Liver (tissue), 3 donors: ENCODE data around the gene PRR5L.

Experiments used
- EGR1 ChIP-seq, 2 donors: IDR thresholded peaks; 2 replicates each; pipeline ENCODE4 v1.6.1; 2016 to 2018; ENCODE audit warnings: antibody characterized with exemption in 2 of 2, low read depth in 2 of 2
- GABPA ChIP-seq, 2 donors: IDR thresholded peaks in 1 of 2; conservative IDR thresholded peaks in 1 of 2; 2 replicates each; pipeline ENCODE4 v1.6.1; 2016; ENCODE audit warnings: antibody characterized with exemption in 2 of 2, mild to moderate bottlenecking in 1 of 2, moderate library complexity in 1 of 2
- RAD21 ChIP-seq, 2 donors: IDR thresholded peaks; 2 replicates each; pipeline ENCODE4 v1.6.1; 2016; ENCODE audit warnings: antibody characterized with exemption in 2 of 2, mild to moderate bottlenecking in 2 of 2
- YY1 ChIP-seq: IDR thresholded peaks from 2 replicates; pipeline ENCODE4 v1.6.1; 2016; ENCODE audit warnings: antibody characterized with exemption, mild to moderate bottlenecking
- TF ChIP-seq, protein P1 (sequence below): fragments of 150-350 bp; IDR thresholded peaks from 2 replicates; pipeline ENCODE4 v1.5.1; 2017; ENCODE audit warnings: improper control_type of control experiment, low read depth, low read length; ENCODE audit not compliant: missing input control
- TF ChIP-seq, protein P2 (sequence below): IDR thresholded peaks from 2 replicates; pipeline ENCODE4 v1.6.1; 2016; ENCODE audit warnings: antibody characterized with exemption
- TF ChIP-seq, protein P3 (sequence below): IDR thresholded peaks from 2 replicates; pipeline ENCODE4 v1.6.1; 2016; ENCODE audit warnings: antibody characterized with exemption, mild to moderate bottlenecking
- donor health status: healthy.
- donor health status: healthy.

DNA sequence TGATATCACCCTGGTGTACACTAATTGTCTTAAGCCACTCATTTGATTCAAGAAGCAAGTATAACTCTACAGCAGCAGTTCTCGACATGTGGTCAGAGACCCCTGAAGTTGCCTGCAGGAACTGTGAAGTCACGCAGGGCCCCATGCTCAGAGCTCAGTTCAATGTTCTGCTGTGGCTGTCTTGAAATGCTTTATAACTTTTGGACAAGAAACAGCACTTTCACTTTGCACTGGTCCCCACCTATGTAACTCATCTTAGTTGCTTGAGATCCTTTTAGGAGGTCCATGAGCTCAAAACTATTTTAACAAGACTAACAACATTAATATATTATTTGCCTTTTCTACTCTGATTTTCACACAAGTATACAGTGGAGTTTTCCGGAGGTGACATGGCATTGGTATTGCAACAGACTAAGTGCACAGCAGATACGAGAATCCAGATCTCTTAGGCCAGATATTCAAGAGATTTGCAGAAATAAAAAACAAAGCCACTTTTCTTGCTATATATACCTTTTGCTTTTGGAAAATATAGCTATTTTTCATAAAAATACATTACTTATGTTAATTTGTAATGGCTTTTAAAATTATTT, 64.8 kb downstream of the PRR5L start:
- TF ChIP-seq EGR1 (IDR thresholded peaks at IDR 0.05; ENCODE audit: low read depth in 2 of 2) (no peak), YY1 (no peak), RAD21 (IDR thresholded peaks at IDR 0.05) (no peak), GABPA (IDR thresholded peaks at IDR 0.05 in 1 of 2, conservative IDR thresholded peaks at IDR 0.05 in 1 of 2) (no peak)
- TF ChIP-seq, protein P1, sequence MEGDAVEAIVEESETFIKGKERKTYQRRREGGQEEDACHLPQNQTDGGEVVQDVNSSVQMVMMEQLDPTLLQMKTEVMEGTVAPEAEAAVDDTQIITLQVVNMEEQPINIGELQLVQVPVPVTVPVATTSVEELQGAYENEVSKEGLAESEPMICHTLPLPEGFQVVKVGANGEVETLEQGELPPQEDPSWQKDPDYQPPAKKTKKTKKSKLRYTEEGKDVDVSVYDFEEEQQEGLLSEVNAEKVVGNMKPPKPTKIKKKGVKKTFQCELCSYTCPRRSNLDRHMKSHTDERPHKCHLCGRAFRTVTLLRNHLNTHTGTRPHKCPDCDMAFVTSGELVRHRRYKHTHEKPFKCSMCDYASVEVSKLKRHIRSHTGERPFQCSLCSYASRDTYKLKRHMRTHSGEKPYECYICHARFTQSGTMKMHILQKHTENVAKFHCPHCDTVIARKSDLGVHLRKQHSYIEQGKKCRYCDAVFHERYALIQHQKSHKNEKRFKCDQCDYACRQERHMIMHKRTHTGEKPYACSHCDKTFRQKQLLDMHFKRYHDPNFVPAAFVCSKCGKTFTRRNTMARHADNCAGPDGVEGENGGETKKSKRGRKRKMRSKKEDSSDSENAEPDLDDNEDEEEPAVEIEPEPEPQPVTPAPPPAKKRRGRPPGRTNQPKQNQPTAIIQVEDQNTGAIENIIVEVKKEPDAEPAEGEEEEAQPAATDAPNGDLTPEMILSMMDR: no peak
- TF ChIP-seq, protein P2, sequence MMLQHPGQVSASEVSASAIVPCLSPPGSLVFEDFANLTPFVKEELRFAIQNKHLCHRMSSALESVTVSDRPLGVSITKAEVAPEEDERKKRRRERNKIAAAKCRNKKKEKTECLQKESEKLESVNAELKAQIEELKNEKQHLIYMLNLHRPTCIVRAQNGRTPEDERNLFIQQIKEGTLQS: no peak
- TF ChIP-seq, protein P3, sequence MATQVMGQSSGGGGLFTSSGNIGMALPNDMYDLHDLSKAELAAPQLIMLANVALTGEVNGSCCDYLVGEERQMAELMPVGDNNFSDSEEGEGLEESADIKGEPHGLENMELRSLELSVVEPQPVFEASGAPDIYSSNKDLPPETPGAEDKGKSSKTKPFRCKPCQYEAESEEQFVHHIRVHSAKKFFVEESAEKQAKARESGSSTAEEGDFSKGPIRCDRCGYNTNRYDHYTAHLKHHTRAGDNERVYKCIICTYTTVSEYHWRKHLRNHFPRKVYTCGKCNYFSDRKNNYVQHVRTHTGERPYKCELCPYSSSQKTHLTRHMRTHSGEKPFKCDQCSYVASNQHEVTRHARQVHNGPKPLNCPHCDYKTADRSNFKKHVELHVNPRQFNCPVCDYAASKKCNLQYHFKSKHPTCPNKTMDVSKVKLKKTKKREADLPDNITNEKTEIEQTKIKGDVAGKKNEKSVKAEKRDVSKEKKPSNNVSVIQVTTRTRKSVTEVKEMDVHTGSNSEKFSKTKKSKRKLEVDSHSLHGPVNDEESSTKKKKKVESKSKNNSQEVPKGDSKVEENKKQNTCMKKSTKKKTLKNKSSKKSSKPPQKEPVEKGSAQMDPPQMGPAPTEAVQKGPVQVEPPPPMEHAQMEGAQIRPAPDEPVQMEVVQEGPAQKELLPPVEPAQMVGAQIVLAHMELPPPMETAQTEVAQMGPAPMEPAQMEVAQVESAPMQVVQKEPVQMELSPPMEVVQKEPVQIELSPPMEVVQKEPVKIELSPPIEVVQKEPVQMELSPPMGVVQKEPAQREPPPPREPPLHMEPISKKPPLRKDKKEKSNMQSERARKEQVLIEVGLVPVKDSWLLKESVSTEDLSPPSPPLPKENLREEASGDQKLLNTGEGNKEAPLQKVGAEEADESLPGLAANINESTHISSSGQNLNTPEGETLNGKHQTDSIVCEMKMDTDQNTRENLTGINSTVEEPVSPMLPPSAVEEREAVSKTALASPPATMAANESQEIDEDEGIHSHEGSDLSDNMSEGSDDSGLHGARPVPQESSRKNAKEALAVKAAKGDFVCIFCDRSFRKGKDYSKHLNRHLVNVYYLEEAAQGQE: no peak
